Measurements from ENCODE around the gene TMOD3.

TMOD3 gene

DNA sequence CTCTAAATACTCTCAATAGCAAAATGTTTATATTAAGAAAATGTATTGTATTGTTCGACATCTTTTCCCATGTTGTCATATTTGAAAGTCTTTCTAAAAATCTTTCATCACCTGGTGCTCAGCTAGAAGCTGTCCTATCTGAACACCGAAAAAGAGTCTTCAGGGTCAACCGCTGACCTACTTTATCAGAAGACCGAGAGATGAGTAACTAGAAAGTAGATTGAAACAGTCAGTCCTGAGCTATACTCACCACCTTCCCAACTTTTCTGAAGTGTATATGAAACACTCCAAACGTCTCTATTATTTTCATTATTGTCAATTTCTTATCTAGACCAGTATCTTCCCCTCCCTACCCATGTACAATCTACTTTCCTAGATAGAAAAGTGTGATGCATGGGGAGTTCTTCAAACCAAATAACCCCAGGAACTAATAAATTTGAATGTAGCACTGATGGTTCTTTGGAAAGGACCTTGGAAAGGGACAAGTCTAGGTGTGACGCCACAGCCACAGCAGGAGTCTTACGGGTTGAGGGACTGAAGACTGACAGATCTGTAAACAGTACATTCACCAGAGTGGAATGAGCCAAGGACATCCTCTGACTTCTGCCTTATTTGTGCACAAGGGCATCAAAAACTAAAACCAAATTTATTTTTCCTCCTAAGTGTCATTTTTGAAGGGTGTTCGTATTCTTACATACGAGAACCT, 58.6 kb downstream of the TMOD3 start:
- H3K9me3 ChIP-seq (ENCODE audit: insufficient read depth, low read length): peaks cover 14% of the 10 kb centered on the region; the same call in 1 of the 2 replicates
- TF ChIP-seq SUZ12 (IDR thresholded peaks at IDR 0.05; ENCODE audit: extremely low read depth, insufficient read depth, insufficient read length) (no peak), ZNF274 (IDR thresholded peaks at IDR 0.05; ENCODE audit: low read depth, low read length) (no peak)
- H3K36me3 ChIP-seq (ENCODE audit: insufficient read depth, insufficient read length, low read length): peaks cover 15% of the 10 kb centered on the region

DNA sequence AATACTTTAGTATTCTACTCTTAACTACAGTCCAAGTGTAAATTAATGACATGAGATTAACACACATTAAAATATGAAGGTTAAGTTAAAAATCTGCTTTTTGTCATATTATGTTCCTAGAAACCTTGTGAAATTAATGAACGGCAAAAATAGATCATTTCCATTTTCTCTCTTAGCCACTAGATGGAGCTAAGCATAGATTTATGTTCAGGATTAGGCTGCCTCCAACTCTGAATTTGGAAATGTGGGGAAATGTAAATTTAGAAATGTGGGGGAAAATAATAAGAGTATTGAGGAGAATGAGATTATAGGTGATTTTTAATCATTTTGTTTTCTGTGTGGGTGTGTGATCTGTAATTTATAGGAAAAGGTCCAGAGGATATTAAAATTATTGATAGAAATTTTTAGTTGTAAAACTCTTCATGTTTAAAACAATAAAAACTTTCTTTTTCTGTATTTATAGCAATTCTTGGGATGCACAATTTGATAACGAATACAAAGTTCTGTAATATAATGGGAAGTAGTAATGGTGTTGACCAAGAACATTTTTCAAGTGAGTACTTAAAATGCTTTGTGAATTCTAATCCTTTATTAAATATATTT, 59.2 kb downstream of the TMOD3 start:
- DNase-seq (ENCODE audit: low read depth, low spot score): no peak
- Histone ChIP-seq H3K27me3 (ENCODE audit: insufficient read depth, insufficient read length) (no peaks in the 10 kb centered on the region), H3K9me3 (ENCODE audit: insufficient read depth, low read length) (peaks cover 14% of the 10 kb centered on the region; the same call in 1 of the 2 replicates), H3K9ac (ENCODE audit: insufficient read length, low read depth) (no peak overlapping the region), H3K36me3 (ENCODE audit: insufficient read depth, insufficient read length, low read length) (peaks cover 16% of the 10 kb centered on the region), H3K4me3 (ENCODE audit: insufficient read length, low read depth) (no peak overlapping the region), H3K4me1 (ENCODE audit: insufficient read depth, insufficient read length) (no peaks in the 10 kb centered on the region)
- TF ChIP-seq YY1 (IDR thresholded peaks at IDR 0.05; ENCODE audit: insufficient read depth, insufficient read length) (no peak), SUZ12 (IDR thresholded peaks at IDR 0.05; ENCODE audit: extremely low read depth, insufficient read depth, insufficient read length) (no peak), ZNF274 (IDR thresholded peaks at IDR 0.05; ENCODE audit: low read depth, low read length) (no peak)

More for the DNA sequence above, 58.6 kb downstream of the TMOD3 start:
- Histone ChIP-seq H3K27me3 (ENCODE audit: insufficient read depth, insufficient read length) (no peaks in the 10 kb centered on the region), H3K4me3 (ENCODE audit: insufficient read length, low read depth) (no peak overlapping the region), H3K4me1 (ENCODE audit: insufficient read depth, insufficient read length) (no peaks in the 10 kb centered on the region), H3K9ac (ENCODE audit: insufficient read length, low read depth) (no peak overlapping the region)
- no peak for DNase-seq (ENCODE audit: low read depth, low spot score)

DNA sequence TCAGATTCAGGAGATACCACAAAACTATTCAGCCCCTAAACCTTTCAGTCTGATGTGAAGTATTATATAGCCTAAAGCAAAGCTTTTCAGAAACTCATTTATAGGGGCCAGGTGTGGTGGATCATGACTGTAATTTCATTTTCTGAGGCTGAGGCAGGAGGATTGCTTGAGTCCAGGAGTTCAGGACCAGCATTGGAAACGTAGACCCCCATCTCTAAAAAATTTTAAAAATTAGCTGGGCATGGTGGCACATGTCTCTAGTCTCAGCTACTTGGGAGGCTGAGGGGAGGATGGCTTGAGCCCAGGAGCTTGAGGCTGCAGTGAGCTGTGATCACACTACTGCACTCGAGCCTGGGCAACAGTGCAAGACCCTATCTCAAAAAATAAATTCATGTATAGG, 60.0 kb downstream of the TMOD3 start:
- Histone ChIP-seq H3K36me3 (ENCODE audit: insufficient read depth, insufficient read length, low read length) (peaks cover 24% of the 10 kb centered on the region), H3K4me1 (ENCODE audit: insufficient read depth, insufficient read length) (no peaks in the 10 kb centered on the region), H3K9me3 (ENCODE audit: insufficient read depth, low read length) (peaks cover 6% of the 10 kb centered on the region; the same call in 1 of the 2 replicates), H3K9ac (ENCODE audit: insufficient read length, low read depth) (no peak overlapping the region), H3K27me3 (ENCODE audit: insufficient read depth, insufficient read length) (no peaks in the 10 kb centered on the region), H3K4me3 (ENCODE audit: insufficient read length, low read depth) (no peak overlapping the region)
- TF ChIP-seq ZNF274 (IDR thresholded peaks at IDR 0.05; ENCODE audit: low read depth, low read length): no peak
- TF ChIP-seq YY1 (IDR thresholded peaks at IDR 0.05; ENCODE audit: insufficient read depth, insufficient read length): no peak
- TF ChIP-seq SUZ12 (IDR thresholded peaks at IDR 0.05; ENCODE audit: extremely low read depth, insufficient read depth, insufficient read length): no peak
- DNase-seq (ENCODE audit: low read depth, low spot score): no peak

DNA sequence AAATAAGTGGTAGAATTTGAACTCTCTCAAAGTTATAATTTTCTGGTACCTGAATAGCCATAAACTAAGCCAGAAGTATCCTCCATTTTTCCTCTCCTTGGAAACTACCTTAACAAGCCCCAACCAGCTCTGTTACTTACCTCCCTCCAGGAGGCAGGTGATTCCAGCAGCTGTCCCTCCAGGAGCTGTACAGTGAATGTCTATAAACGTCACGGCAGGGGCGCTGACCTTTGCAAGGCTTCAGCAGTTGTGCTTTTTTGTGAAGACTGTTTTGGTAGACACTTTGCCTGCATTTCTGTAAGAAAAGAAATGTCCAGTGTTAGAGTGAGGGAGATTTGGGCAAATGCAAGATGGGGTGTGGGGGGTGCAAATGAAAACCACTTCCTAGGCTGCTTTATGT, 75.0 kb downstream of the TMOD3 start:
- no peak for DNase-seq (ENCODE audit: low read depth, low spot score)
- TF ChIP-seq SUZ12 (IDR thresholded peaks at IDR 0.05; ENCODE audit: extremely low read depth, insufficient read depth, insufficient read length) (no peak), ZNF274 (IDR thresholded peaks at IDR 0.05; ENCODE audit: low read depth, low read length) (no peak), YY1 (IDR thresholded peaks at IDR 0.05; ENCODE audit: insufficient read depth, insufficient read length) (no peak)
- H3K4me1 ChIP-seq (ENCODE audit: insufficient read depth, insufficient read length): no peaks in the 10 kb centered on the region
- H3K4me3 ChIP-seq (ENCODE audit: insufficient read length, low read depth): no peak overlapping the region
- no peak overlapping the region for H3K9ac ChIP-seq (ENCODE audit: insufficient read length, low read depth)
- H3K9me3 ChIP-seq (ENCODE audit: insufficient read depth, low read length): no peaks in the 10 kb centered on the region
- H3K27me3 ChIP-seq (ENCODE audit: insufficient read depth, insufficient read length): no peaks in the 10 kb centered on the region
- H3K36me3 ChIP-seq (ENCODE audit: insufficient read depth, insufficient read length, low read length): peaks cover 40% of the 10 kb centered on the region

DNA sequence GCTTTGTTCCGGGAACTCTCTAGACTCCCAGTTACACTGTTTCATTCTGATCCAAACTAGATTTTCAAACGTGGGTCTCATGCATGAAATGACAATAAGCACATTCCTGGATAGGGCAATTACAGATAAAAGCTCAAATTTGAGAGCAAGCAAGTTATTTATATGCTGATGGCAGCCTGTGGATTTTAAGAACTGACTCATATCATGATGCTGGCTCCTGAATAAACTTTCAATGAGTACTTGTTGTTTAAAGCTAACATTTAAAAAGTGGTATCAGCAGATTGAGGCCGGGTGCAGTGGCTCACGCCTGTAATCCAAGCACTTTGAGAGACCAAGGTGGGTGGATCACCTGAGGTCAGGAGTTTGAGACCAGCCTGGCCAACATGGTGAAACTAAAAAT, 75.5 kb downstream of the TMOD3 start:
- Histone ChIP-seq H3K36me3 (ENCODE audit: insufficient read depth, insufficient read length, low read length) (peaks cover 38% of the 10 kb centered on the region), H3K9me3 (ENCODE audit: insufficient read depth, low read length) (no peaks in the 10 kb centered on the region), H3K27me3 (ENCODE audit: insufficient read depth, insufficient read length) (no peaks in the 10 kb centered on the region), H3K4me1 (ENCODE audit: insufficient read depth, insufficient read length) (no peaks in the 10 kb centered on the region), H3K4me3 (ENCODE audit: insufficient read length, low read depth) (no peak overlapping the region), H3K9ac (ENCODE audit: insufficient read length, low read depth) (no peak overlapping the region)
- no peak for DNase-seq (ENCODE audit: low read depth, low spot score)
- no peak for TF ChIP-seq YY1 (IDR thresholded peaks at IDR 0.05; ENCODE audit: insufficient read depth, insufficient read length)

DNA sequence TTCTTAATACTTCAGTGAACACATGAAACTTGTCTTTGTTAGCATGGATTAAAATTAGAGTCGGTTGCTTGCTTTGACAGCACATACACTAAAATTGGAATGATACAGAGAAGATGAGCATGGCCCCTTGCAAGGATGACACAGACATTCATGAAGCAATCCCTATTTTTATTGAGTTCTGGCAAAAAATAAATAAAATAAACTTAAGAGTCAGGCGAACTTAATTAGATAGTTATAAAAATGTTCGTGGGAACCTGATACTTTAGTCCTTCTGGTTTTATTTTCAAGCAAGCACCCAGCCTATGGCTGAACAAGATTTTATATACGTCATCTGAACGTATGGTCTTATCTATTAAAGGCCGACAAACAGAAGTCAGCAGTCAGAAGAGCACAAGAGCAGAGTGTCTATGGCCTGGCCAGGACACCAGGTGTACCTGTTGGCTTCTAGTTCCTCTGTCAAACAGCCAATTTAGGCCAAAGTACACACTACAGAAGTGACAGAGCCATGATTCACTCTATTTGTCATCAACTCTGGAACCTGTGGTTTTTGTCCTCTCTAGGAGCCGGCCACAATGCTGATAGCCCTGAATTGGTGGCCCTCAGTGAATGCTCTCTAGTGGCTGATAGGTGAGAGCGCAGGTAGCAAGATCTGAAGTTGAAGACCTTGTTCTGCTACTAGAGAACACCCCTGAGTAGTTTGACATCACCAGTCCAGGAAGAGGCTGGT, 77.8 kb downstream of the TMOD3 start:
- H3K27me3 ChIP-seq (ENCODE audit: insufficient read depth, insufficient read length): no peaks in the 10 kb centered on the region
- H3K4me1 ChIP-seq (ENCODE audit: insufficient read depth, insufficient read length): no peaks in the 10 kb centered on the region
- TF ChIP-seq YY1 (IDR thresholded peaks at IDR 0.05; ENCODE audit: insufficient read depth, insufficient read length) (no peak), ZNF274 (IDR thresholded peaks at IDR 0.05; ENCODE audit: low read depth, low read length) (no peak), SUZ12 (IDR thresholded peaks at IDR 0.05; ENCODE audit: extremely low read depth, insufficient read depth, insufficient read length) (no peak)
- no peak overlapping the region for H3K9ac ChIP-seq (ENCODE audit: insufficient read length, low read depth)
- H3K4me3 ChIP-seq (ENCODE audit: insufficient read length, low read depth): no peak overlapping the region
- no peak for DNase-seq (ENCODE audit: low read depth, low spot score)
- peaks cover 31% of the 10 kb centered on the region for H3K36me3 ChIP-seq (ENCODE audit: insufficient read depth, insufficient read length, low read length)
- no peaks in the 10 kb centered on the region for H3K9me3 ChIP-seq (ENCODE audit: insufficient read depth, low read length)

DNA sequence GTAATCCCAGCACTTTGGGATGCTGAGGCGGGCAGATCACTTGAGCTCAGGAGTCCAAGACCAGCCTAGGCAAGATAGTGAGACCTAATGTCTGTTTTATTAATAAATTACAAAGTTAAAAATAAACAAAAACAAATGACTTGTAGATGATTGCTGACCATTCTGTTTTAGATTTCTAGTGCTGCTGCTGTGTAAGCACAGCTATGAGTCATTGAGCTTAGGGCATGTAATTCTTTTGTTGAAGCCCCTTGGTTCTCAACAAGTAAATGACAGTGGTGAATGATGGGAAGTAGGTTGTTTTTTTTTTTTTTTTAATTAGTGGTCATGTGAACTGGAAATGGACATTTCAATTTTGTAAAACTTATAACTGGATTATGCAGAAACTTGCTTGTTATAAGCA, 78.9 kb downstream of the TMOD3 start:
- Histone ChIP-seq H3K9ac (ENCODE audit: insufficient read length, low read depth) (no peak overlapping the region), H3K9me3 (ENCODE audit: insufficient read depth, low read length) (no peaks in the 10 kb centered on the region), H3K4me1 (ENCODE audit: insufficient read depth, insufficient read length) (no peaks in the 10 kb centered on the region), H3K4me3 (ENCODE audit: insufficient read length, low read depth) (no peak overlapping the region), H3K27me3 (ENCODE audit: insufficient read depth, insufficient read length) (no peaks in the 10 kb centered on the region), H3K36me3 (ENCODE audit: insufficient read depth, insufficient read length, low read length) (peaks cover 31% of the 10 kb centered on the region)
- no peak for DNase-seq (ENCODE audit: low read depth, low spot score)
- TF ChIP-seq YY1 (IDR thresholded peaks at IDR 0.05; ENCODE audit: insufficient read depth, insufficient read length) (no peak), SUZ12 (IDR thresholded peaks at IDR 0.05; ENCODE audit: extremely low read depth, insufficient read depth, insufficient read length) (no peak), ZNF274 (IDR thresholded peaks at IDR 0.05; ENCODE audit: low read depth, low read length) (no peak)

Data from NT2/D1 (cell line).